NK-92 (cell line): Measurements from ENCODE around the gene JMJD6.
A peak's percentile ranks its signal among the peaks of the same experiment; 100 is the strongest.
"Not testable (repeated sequence)": the region's sequence is repeated elsewhere in the genome, so short reads cannot be mapped to it uniquely, and the experiment has no call there.

Experiments
- DNase-seq: peaks from one replicate; lab custom pipeline; 2025; ENCODE audit not compliant: unreplicated experiment; lab: John Stamatoyannopoulos, UW

JMJD6 gene

DNA sequence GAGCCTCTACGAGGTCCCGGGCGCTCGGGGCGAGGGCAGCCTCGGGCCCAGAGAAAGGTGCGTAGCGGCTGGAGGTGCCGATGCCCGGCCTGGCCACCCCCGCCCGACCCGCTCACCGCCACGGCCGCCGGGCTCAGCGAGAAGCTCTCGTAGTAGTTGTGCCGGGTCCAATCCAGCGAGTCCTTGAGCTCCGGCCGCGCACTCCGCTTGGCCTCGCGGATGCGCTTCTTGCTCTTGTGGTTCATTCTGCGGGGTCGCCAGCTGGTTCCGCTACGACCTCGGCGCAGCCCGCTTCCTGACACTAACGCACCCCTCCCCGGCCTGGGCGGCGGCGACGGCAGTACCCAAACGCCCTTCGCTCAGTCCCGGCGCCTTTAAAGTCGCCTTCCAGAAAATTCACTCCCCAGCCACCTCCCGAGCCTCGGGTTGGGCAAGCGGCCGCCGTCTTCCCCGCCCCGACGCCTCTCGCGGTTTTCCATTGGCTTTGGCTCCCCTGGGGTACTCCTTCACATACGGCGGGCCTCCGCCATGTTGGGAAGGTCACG lies at the start of gene JMJD6:
TSS of gene JMJD6 (minus strand) at position 376 of the 545 bp plus-strand sequence. CDS start at position 245, 131 bp downstream.
- DNase-seq = peak; percentile 71

DNA sequence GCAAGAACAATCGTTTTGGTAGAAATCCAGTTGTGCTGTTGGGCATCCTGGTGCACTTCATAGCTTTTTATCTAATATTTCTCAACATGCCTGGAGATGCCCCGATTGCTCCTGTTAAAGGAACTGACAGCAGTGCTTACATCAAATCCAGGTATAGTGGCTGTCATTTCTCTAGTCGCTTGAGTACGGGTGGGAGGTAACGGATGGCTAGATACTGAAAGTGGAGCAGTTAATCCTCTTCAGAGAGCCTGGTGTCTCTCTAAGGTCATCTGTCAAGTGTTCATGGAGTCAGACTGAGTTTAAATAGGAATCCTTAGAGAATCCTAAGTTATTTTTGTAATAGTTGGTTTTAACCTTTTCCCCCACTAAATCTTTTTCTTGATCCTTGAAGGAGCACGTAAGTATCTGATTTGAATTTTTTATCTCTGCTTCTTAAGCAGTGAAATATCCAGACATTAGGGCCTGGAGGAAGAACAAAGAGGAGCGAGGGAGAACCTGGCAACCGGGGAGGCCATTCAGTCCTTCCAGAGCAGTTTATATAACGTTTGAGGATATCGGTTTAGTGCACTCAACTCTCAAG lies 48.7 kb upstream of the JMJD6 start:
- no peak for DNase-seq

DNA sequence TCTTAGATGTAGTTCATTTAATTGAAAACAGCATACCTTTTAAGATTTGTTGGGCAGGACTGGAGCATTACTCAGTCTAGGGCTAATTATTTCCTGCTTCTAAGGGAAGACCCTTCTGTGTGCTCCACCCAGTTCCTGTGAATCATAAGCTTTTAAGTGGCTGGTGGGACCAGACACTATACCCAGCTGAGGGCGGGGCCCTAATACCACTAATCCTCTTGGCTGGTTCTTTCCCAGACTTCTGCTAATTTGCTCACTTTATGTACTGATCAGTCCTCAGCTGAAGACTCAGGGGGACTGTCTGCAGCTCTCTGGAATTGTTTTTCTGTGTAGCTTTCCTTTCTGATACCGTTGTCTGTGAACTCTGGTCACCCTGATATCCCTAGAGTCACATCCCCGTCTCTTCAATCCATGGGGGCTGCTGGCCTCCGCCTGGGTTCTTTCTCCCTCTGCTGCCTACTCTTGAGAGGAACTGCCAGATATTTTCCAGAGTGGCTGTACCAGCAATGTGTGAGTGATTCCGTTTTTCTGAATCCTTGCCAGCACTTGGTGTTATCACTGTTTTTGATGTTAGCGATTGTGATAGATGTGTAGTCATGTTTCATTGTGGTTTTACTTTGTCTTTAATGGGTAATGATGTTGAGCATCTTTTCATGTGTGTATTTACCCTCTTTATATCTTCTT lies 46.6 kb upstream of the JMJD6 start:
- DNase-seq = no peak

DNA sequence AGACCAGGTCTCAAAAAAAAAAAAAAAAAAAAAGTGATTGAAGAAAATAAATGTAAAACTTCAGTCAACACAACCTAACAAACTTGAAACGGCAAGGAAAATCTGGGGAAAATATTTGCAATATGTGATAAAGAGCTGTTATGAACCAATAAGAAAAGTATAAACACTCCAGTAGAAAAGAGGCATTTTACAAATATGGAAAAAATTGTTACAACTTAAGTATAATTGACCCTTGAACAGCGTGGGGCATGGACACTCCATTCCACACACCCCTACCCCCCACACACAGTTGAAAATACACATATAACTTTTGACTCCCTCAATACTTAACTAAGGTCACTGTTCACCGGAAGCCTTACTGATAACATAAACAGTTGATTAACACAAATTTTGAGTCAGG lies 32.2 kb upstream of the JMJD6 start:
- no peak for DNase-seq

DNA sequence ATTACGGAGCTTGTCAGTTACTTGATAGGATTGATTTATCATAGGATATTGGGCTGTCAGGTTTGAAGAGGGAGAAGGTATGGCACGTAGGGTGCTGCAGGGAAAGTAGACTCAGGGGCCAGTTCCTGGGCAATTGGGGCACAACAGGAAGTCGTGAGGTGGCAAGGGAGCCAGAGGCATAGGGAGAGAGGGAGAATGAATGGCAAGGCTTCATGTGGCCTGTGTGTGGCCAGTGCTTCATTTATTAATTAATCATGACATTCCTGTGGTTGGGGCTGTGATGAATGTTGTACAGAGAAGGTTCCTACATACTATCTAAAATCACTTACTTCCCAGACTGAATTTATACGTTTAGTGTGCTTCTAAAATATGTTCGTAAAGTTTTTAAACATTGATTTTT lies 30.9 kb upstream of the JMJD6 start:
- no peak for DNase-seq

DNA sequence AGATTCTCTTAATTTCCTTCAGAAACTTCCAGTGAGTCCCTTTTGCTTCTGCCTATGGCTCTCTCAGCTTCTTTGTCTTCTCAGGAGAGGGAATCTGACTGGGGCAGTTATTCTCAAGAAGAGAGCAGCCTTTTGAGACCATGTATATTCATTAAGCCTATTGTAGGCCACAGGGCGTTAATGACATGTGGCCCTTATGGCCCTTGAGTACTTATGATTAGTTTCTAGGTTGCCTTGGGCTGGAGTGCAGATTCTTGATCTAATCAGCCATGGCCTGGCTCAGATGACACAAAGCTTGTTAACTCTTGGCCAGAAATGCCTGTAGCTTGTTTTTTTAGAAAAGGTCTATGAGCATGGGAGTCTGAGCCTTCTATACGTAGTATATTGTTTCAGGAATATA lies 28.9 kb upstream of the JMJD6 start:
- DNase-seq = no peak

DNA sequence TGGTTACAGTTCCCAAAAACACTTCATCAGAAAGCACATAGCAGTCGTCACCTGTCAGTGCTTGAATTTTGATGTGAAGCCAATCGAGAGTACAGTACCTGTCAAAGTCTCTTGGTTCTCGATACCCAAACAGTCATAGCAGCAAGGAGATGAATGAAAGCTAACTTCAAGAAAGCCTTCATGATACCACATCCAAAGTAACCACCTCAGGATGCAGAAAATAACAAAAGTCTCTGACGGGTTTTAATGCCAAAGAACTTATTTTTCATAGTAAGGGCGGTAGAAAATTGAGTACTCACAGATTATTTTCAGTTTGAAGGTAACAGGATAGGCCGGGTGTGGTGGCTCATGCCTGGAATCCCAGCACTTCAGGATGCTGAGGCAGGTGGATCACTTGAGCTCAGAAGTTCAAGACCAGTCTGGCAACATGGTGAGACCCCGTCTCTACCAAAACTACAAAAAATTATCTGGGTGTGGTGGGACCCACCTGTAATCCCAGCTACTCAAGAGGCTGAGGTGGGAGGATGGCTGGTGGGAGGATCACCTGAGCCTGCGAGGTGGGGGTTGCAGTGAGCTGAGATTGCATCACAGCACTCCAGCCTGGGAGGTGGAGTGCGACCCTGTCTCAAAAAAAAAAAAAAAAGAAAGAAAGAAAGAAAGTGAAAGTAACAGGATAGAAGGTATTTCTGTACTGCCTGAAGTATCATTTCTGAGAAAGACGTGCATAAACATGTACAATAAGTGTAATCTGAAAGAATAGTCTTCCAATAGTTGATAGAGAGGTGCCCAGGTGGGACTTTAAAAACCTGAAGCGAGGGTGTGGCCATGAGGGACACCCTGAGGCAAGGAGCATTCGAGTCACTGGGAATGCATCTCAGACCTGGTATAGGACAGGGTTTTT lies 26.9 kb upstream of the JMJD6 start:
- DNase-seq = no peak

DNA sequence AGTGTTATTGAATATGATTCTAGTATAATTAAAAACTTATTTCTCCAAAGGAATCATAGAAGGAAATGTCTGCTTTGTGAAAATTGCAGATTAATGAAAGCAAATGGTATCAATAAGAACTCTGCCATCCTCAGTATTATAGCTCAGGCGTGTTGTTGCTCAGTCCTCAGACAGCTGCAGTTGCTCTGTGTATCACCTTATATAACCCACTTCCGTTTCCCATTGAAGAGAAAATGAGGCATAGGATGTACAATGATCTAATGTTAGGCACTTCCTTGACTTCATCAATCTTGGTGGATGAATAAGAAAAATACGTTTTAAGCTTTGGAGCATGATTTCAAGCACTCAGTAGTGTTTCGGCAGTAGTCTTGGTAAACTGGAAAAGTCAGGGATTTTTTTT lies 25.6 kb upstream of the JMJD6 start:
- no peak for DNase-seq

DNA sequence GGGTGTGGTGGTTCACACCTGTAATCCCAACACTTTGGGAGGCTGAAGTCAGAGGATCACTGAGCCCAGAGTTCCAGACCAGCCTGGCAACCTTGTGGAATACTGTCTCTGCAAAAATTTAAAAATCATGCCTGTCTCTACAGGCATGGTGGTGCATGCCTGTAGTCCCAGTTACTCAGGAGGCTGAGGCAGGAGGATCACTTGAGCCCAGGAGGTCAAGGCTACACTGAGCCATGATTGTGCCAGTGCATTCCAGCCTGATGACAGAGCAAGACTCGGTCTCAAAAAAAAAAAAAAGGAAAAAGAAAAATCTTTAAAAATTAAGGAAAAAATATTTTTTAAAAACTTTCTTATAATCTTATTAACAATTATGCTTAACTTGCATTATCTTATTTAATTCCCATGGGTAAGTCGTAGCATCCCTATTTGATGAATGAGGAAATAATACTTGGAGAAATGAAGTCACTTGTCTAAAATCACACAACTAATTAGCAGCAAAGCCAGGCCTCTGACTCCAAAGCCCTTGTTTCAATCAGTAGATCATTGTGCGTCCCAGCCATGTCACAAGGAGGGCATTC lies 25.1 kb upstream of the JMJD6 start:
- DNase-seq = no peak

DNA sequence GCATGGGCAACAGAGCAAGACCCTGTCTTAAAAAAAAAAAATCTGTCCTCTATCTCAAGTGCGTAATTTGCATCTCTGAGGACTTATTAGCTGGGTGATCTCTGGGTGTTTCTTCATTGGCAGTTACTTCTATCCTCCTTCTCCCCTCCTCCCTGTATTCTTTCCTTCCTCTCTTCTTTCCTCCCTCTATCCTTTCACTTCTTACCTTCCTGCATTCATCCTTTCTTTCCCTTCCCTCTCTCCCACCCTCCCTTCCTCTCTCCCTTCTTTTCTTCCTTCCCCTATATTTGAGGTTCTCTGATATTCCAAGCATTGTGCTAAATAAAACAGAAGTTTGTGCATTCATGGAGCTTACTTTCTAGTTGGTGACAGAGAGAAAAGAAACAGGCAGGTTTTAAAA lies 22.3 kb upstream of the JMJD6 start:
- DNase-seq = no peak

DNA sequence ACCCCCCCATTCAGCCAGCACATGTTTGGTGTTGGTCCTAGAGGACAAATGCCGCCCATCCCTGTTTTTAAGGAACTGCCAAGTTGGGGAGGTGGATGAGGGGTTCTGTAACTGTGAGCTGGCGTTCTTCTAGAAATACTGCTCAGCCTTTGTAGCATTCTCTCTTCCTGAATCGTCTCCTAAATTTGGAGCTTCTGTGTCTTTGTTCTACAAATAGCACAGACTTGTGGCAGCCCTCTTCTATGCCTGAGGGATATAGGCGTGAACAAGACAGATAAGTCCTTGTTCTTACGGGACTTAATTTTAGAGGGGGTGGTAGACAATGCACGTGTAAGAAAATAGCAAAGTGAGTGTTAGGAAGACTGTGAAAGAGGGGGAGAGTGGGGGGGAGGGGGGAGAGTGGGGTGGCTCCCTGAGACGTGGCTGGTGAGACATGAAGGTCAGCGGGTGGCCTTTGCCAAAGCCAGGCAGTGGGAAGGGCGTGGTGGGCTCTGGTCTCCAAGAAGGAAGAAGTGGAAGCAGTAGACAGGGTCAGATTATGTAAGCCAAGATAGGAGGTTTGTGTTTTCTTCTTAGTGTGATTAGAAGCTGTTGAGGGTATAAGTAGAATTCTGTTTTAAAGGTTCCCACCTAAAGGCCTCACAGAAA lies 21.4 kb upstream of the JMJD6 start:
- DNase-seq = no peak

DNA sequence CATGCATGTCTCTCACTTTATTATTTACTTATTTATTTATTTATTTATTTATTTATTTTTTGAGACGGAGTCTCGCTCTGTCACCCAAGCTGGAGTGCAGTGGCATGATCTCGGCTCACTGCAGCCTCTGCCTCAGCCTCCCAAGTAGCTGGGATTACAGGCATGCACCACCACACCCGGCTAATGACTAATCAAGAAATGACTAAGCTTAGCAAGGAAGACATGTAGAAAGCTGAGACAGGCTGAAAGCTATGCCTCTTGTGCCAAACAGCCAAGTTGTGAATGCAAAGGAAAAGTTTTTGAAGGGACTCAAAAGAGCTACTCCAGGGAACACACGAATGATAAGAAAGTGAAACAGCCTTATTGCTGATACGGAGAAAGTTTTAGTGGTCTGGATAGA lies 19.4 kb upstream of the JMJD6 start:
- DNase-seq = not testable (repeated sequence)

DNA sequence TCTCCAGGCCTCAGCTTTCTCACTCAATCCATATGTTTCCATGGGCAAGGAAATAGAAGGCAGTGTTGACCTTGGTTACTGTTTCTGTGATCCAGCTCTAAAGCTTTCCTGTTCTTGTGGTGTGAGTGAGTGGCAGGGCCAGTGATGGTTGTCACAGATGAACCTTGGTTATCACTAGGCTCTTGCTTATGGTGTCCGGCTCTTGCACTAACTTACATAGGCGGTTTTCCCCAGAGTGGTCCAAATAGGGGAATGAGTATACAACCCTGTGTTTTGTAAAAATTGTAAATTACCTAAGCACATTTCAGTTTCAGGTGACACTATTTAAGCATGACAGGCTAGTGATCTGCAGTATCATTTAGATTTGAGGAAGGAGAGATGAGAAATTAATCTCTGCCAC lies 18.3 kb upstream of the JMJD6 start:
- no peak for DNase-seq

DNA sequence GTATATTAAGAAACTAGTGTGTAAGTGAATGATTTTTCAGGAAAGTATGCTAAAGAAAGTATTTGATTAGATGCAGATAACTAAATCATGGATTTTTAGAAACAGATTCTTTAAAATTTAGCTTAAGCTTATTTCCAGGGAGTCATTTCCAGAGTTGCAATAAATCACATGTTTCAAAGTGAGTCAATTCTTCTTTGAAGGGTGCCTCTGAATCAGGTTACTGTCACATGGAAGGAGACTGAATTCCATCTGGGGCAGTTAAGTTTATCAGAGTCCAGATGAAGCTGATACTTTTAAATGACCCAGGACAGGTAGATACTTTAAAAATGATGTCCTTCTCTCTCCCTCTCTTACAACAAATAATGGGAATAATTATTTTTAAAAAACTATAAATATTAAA lies 16.6 kb upstream of the JMJD6 start:
- DNase-seq = no peak

DNA sequence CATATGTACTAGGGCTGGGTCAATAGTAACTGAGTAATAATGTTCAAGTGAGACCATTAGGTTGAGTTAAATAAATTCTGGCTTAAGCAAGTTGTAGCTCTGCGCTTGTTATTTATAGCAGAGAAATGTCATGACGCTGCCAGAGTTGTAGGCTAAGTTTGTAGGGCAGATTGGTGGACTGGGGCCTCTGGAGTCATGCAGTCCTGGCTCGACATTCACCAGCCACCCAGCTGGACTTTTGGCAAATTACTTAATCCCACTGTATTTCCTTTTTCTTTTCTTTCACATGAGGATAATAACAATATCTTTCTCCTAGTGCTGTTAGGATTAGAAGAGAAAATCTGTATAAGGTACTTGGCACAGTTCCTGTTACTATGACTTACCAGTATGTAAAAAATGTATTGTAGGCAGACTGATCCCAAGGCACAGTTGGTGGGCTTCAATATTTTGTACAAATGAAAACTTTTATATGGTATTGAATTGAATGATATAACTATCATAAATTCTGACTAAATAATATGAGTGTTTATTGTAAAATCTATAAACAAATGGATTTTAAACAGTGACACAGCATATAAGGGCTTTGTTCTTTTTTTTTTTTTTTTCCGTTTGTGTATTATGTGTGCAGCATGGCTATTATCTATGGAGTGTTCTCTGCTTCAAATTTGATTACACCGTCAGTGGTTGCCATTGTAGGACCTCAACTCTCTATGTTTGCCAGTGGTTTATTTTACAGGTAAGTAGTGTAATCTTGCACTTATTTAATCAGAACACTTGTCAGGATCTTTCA lies 14.1 kb upstream of the JMJD6 start:
- DNase-seq = no peak

DNA sequence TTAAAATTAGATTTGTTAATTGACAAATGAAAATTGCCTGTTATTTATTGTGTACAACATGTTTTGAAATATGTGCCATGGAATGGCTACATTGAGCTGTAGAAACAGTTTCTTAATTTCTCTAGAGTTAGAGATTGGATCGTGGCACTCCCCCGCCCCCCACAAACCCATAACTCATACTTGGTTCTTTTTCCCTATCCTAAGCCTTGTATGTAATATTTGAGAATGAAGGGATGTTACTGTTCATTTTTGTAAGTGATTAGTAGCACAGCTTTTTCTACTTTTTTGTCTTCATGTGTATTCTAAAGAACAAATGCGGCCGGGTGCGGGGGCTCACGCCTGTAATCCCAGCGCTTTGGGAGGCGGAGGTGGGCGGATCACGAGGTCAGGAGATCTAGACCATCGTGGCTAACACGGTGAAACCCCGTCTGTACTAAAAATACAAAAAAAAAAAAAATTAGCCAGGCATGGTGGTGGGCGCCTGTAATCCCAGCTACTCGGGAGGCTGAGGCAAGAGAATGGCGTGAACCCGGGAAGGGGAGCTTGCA lies 13.2 kb upstream of the JMJD6 start:
- DNase-seq = not testable (repeated sequence)

DNA sequence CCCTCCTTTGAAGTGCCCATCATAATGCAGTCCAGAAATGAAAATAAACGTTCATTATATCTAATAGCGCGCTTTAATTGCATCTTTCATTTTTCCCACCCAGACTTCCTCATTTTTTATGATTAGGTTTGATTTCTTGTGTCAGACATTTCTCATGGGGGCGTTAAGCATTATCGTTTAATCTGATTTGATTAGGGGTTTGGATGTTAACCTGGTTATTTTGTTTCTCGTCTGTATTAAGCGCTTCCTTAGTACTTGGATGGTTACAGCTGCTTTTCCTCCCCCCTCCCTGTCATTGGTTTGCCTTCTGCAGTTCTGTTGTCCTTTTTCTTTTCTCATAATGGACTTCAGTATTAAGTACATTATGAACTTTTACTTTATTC lies 12.1 kb upstream of the JMJD6 start:
- no peak for DNase-seq

DNA sequence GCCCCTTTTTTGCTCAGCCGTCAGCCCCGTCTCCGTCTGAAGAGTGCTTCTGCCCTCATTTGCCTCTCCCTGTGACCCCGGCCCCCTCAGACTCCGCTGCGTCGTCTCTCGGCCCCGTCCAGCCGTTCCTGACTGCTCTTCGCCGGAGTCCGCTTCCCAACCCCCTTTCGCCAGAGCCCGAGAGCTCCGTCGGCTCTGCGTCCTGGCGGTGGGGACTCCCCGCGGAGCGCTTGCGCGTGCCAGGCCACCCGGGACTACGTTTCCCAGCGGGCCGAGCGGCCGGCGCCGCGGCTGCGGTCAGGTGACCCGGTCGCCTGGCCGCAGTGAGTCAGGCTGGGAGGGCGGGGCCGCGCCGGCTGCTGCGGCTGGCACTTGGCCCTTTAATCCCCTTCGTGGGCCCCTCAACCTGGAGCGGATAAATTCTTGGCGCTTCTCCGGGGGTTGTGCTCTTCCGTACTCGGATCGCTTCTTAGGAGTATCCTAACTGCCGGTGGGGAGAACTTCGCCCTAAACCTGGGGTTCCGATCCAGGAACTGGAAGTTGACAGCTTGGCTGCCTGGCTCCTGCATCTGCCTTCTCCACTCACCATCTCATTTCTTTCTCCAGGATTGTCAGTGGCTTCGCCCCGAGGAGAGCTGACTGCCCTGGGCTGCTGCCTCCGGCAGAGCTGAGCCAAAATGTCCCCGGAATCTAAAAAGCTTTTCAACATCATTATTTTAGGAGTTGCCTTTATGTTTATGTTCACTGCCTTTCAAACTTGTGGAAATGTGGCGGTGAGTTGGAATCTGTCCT lies 11.5 kb upstream of the JMJD6 start, which contains the start of gene MFSD11:
TSS of gene MFSD11 (plus strand) at position 444 of the 792 bp plus-strand sequence. CDS start at position 678, 234 bp downstream.
- DNase-seq = peak; percentile 69
